Measurements from ENCODE around the gene NBPF26.
"Not testable (repeated sequence)": the region's sequence is repeated elsewhere in the genome, so short reads cannot be mapped to it uniquely, and the experiment has no call there.

Gene NBPF26

GRCh38 chr1:120859615-120860234 lies 136.0 kb downstream of the NBPF26 start:
- not testable (repeated sequence) for DNase-seq

DNA sequence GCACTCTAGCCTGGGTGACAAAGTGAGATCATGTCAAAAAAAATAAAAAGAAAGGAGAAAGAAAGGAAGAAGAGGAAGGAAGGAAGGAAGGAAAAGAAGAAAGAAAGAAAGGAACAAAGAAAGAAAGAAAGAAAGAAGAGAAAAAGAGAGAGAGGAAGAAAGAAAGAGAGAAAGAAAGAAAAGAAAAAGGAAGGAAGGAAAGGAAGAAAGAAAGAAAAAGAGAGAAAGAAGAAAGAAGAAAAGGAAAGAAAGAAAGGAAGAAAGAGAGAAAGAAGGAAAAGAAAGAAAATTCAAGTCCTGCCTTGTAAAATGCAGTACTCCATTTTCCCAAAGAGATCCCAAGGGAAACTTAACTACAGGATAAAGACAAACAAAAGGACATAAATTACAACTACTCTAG lies 154.5 kb downstream of the NBPF26 start:
- not testable (repeated sequence) for DNase-seq

GRCh38 chr1:120880056-120880455 lies 156.3 kb downstream of the NBPF26 start:
- DNase-seq: not testable (repeated sequence)

GRCh38 chr1:120881934-120882333 lies 158.2 kb downstream of the NBPF26 start:
- DNase-seq: not testable (repeated sequence)
